AG09309 (cell line): ENCODE data around the gene ZNRF4.
"Not testable (repeated sequence)": the region's sequence is repeated elsewhere in the genome, so short reads cannot be mapped to it uniquely, and the experiment has no call there.

ENCODE experiments used
- DNase-seq: peaks from one replicate; pipeline ENCODE4 v3.0.0-alpha.2; 2010; ENCODE audit warnings: low read depth
- H3K4me3 ChIP-seq: 2 replicates; pipeline ENCODE4 v1.5.1; 2011; ENCODE audit warnings: mild to moderate bottlenecking, low read depth, low read length, moderate library complexity; ENCODE audit not compliant: control insufficient read depth
- TF ChIP-seq, protein P1 (sequence below): IDR thresholded peaks from 2 replicates; pipeline ENCODE4 v1.5.1; 2011; ENCODE audit warnings: mild to moderate bottlenecking, low read depth, low read length, inconsistent platforms; ENCODE audit not compliant: insufficient read depth, control insufficient read depth; ENCODE audit errors: missing control alignments

ZNRF4 gene

GRCh38 chr19:5478925-5479588, 23.8 kb downstream of the ZNRF4 start:
- H3K4me3 ChIP-seq: no peak overlapping the region
- TF ChIP-seq, protein P1, sequence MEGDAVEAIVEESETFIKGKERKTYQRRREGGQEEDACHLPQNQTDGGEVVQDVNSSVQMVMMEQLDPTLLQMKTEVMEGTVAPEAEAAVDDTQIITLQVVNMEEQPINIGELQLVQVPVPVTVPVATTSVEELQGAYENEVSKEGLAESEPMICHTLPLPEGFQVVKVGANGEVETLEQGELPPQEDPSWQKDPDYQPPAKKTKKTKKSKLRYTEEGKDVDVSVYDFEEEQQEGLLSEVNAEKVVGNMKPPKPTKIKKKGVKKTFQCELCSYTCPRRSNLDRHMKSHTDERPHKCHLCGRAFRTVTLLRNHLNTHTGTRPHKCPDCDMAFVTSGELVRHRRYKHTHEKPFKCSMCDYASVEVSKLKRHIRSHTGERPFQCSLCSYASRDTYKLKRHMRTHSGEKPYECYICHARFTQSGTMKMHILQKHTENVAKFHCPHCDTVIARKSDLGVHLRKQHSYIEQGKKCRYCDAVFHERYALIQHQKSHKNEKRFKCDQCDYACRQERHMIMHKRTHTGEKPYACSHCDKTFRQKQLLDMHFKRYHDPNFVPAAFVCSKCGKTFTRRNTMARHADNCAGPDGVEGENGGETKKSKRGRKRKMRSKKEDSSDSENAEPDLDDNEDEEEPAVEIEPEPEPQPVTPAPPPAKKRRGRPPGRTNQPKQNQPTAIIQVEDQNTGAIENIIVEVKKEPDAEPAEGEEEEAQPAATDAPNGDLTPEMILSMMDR: no peak
- DNase-seq: no peak

DNA sequence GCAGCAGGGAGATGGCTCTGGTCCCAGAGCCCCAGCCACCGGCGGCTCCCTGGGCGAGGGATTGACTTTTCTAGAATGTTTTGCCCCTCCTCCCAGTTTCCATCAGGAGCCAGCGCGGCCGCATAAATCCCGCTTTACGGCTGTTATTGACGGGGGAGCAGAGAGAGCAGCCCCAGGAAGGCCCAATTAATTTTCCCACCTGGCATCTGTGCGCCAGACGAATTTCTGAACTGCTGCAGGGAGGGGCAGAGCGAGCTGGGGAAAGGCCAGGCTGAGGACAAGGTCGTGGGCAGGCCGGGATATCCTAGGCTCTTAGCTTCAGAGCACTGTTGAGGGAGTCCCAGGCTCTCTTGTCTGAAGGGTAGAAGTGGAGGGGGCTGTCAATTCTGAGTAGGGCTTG, 24.7 kb downstream of the ZNRF4 start:
- H3K4me3 ChIP-seq: no peak overlapping the region
- TF ChIP-seq, protein P1: no peak
- no peak for DNase-seq

- TF ChIP-seq, protein P1: peak; percentile 48
- H3K4me3 ChIP-seq: no peak overlapping the region
- DNase-seq: no peak
Observed at GRCh38 chr19:5480427-5480836, 25.2 kb downstream of the ZNRF4 start.

DNA sequence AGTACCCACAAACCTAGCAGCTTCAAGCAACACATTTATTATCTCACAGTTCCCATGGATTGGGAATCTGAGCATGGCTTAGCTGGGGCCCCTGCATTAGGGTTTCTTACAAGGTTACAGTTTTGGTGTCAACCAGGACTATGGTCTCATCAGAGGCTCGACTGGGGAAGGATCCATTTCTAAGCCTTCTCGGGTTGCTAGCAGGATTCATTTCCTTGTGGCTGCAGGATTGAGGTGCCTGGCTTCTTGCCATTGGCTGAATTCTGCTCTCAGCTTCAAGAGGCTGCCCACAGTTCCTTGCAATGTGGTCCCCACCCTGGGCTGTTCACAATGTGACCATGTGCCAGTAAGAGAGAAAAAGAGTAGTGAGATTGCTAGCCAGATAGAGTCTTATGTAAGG, 26.7 kb downstream of the ZNRF4 start:
- no peak for DNase-seq
- no peak overlapping the region for H3K4me3 ChIP-seq
- TF ChIP-seq, protein P1: no peak

DNA sequence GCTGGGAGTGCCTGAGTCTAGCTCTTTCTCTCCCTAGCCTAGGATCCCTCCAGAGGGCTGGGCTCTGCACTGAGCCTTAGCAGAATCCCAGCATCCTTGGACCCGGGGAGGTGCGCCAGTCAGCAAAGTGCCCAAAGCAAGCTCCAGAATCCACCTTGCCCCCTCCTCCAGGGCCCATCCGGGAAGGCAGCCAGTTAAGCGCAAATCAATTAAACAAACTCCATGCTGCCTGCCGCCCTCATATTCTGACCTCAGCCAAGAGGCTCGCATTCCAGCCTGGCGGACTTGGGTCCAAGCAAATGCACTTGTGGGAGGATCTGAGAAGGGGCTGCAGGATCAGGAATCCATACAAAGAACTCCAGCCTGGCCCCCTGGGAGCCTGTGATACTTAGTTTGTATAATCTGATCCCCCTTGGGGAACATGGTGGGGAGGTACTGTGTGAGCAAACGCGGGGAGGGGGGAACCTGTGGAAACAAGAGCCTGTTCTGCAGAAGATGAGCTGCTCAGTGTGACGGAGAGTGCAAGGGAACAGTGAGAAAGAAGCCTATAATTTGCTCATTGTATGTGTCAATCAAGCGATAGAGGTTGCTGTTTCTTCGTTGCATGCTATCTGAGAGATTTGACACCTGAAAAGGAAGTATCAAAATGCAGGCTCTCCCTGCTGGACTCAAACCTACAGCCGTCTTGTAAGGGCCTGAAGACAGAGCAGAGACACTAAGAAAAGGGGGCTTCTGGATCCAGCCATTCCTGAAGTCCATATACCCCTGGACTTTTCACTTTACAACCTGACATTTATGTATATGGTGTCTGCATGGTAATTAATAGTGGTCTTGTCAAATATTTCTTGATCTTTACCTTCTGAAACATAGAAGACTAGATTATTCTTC, 29.4 kb downstream of the ZNRF4 start:
- DNase-seq: no peak
- no peak overlapping the region for H3K4me3 ChIP-seq
- TF ChIP-seq, protein P1: no peak

DNA sequence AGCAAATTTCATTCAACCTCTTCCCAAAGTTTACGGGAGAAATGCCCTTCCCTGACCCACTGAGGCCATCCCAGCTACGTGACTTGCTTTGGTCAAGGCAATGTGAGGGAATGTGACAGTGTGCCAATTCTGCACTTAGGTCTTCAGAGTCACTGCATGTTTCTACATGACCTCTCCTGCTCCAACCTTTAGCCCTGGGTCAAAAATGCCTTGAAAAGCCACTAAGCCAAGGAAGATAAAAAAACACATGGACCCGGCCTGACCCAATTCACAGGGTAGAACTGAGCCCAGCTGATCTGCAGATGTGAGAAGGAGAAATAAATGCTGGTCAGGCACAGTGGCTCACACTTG, 30.0 kb downstream of the ZNRF4 start:
- no peak for DNase-seq
- H3K4me3 ChIP-seq: no peak overlapping the region
- TF ChIP-seq, protein P1: no peak

- not testable (repeated sequence) for DNase-seq
Observed at GRCh38 chr19:5485658-5486057, 30.4 kb downstream of the ZNRF4 start.

More at GRCh38 chr19:5485658-5486057, 30.4 kb downstream of the ZNRF4 start:
- H3K4me3 ChIP-seq: not testable (repeated sequence)
